ENCODE results near the gene DACH1. TPM values are rescaled to one million over a fixed set of nuclear protein-coding genes. Genes with fewer than 3 reads are reported as not detected.
A peak's percentile ranks its signal among the peaks of the same experiment; 100 is the strongest.

Gene DACH1
- total RNA-seq, 1 experiment from 2014 or later: not detected

DNA sequence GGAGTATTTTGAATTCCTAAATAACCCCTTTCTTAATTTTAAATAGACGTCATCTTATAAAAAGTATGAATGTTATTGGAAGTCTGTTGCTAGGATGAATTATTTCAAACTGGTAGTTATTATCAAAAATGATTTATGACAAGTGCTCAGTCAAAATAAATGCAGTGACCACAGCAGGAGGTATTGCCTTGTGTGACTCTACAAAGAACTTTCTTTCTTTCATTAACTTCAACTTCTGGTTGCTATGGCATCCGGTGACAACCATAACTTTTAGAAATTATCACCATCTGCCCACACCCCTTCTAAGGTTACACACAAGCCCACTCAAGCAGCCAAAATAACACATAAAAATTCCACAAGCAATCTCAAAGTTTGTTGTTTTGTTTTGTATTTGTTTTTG is 189.9 kb downstream of the DACH1 start (continued):
- TF ChIP-seq EGR1 (IDR thresholded peaks at IDR 0.05; ENCODE audit: low read depth) (no peak), ZFX (IDR thresholded peaks at IDR 0.05) (no peak), YY1 (IDR thresholded peaks at IDR 0.05; ENCODE audit: extremely low read depth, insufficient replicate concordance, low read depth, low read length) (no peak)
- TF ChIP-seq, protein P1, sequence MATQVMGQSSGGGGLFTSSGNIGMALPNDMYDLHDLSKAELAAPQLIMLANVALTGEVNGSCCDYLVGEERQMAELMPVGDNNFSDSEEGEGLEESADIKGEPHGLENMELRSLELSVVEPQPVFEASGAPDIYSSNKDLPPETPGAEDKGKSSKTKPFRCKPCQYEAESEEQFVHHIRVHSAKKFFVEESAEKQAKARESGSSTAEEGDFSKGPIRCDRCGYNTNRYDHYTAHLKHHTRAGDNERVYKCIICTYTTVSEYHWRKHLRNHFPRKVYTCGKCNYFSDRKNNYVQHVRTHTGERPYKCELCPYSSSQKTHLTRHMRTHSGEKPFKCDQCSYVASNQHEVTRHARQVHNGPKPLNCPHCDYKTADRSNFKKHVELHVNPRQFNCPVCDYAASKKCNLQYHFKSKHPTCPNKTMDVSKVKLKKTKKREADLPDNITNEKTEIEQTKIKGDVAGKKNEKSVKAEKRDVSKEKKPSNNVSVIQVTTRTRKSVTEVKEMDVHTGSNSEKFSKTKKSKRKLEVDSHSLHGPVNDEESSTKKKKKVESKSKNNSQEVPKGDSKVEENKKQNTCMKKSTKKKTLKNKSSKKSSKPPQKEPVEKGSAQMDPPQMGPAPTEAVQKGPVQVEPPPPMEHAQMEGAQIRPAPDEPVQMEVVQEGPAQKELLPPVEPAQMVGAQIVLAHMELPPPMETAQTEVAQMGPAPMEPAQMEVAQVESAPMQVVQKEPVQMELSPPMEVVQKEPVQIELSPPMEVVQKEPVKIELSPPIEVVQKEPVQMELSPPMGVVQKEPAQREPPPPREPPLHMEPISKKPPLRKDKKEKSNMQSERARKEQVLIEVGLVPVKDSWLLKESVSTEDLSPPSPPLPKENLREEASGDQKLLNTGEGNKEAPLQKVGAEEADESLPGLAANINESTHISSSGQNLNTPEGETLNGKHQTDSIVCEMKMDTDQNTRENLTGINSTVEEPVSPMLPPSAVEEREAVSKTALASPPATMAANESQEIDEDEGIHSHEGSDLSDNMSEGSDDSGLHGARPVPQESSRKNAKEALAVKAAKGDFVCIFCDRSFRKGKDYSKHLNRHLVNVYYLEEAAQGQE (IDR thresholded peaks at IDR 0.05; ENCODE audit: low read depth): no peak
- TF ChIP-seq, protein P2, sequence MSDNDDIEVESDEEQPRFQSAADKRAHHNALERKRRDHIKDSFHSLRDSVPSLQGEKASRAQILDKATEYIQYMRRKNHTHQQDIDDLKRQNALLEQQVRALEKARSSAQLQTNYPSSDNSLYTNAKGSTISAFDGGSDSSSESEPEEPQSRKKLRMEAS (IDR thresholded peaks at IDR 0.05): no peak
- TF ChIP-seq, protein P3, sequence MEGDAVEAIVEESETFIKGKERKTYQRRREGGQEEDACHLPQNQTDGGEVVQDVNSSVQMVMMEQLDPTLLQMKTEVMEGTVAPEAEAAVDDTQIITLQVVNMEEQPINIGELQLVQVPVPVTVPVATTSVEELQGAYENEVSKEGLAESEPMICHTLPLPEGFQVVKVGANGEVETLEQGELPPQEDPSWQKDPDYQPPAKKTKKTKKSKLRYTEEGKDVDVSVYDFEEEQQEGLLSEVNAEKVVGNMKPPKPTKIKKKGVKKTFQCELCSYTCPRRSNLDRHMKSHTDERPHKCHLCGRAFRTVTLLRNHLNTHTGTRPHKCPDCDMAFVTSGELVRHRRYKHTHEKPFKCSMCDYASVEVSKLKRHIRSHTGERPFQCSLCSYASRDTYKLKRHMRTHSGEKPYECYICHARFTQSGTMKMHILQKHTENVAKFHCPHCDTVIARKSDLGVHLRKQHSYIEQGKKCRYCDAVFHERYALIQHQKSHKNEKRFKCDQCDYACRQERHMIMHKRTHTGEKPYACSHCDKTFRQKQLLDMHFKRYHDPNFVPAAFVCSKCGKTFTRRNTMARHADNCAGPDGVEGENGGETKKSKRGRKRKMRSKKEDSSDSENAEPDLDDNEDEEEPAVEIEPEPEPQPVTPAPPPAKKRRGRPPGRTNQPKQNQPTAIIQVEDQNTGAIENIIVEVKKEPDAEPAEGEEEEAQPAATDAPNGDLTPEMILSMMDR (IDR thresholded peaks at IDR 0.05 in 2 of 3, conservative IDR thresholded peaks at IDR 0.05 in 1 of 3; ENCODE audit: borderline replicate concordance in 1 of 3, insufficient read depth in 1 of 3, low read depth in 2 of 3, low read length in 2 of 3): no peak

DNA sequence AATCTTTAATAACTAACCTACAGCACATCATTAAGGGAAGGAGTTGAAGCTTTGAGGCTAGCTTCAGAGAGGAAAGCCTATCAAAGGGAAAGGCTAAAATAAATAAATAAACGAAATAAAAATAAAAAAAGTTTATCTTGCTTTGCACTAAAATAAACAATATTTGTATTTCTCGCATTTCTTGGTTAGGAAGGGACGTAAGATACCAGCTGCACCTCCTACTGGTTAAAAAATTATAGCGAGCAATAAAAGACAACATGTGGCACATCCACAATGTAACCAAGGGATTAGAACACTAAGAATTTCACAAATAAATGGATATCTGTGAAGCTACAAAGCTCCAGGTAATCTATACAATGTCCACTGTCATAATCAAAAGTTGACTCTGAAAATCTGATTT is 194.5 kb downstream of the DACH1 start:
- intact Hi-C loops (cut with micrococcal nuclease): no loop called here
- DNase-seq (ENCODE audit: low read depth, low spot score): no peak

More for the DNA sequence above, 194.5 kb downstream of the DACH1 start:
- no peak overlapping the region for H3K4me2 ChIP-seq (ENCODE audit: low read length)
- ChIA-PET CTCF (no interaction called here), RAD21 (ENCODE audit: low non-redundant PET in 1 of 2, low total read pairs in 2 of 2, uncharacterized antibody in 2 of 2, unreplicated experiment in 2 of 2) (no interaction called here), POLR2A (no interaction called here)
- no peaks in the 10 kb centered on the region for H3K9me3 ChIP-seq (ENCODE audit: control insufficient read depth in 1 of 2, insufficient read depth in 1 of 2, low read depth in 1 of 2, low read length in 2 of 2)
- no peak for ATAC-seq
- H3K27me3 ChIP-seq (ENCODE audit: insufficient read depth, low read length): no peaks in the 10 kb centered on the region
- H3K9me2 ChIP-seq (ENCODE audit: insufficient read depth): no peaks in the 10 kb centered on the region
- BruUV-seq (replicated peaks): no TSS peak
- no peak for TF ChIP-seq EZH2 (IDR thresholded peaks at IDR 0.05)
- TF ChIP-seq SP1 (IDR thresholded peaks at IDR 0.05; ENCODE audit: low read depth): no peak
- TF ChIP-seq, protein P1 (IDR thresholded peaks at IDR 0.05; ENCODE audit: low read depth): no peak
- TF ChIP-seq ZNF274 (IDR thresholded peaks at IDR 0.05; ENCODE audit: low read depth, low read length): no peak
- no peak for TF ChIP-seq SIN3A (IDR thresholded peaks at IDR 0.05; ENCODE audit: low read depth)
- no peak for TF ChIP-seq EGR1 (IDR thresholded peaks at IDR 0.05; ENCODE audit: low read depth)
- TF ChIP-seq FOSL1 (IDR thresholded peaks at IDR 0.05; ENCODE audit: low read depth): no peak
- TF ChIP-seq, protein P3 (IDR thresholded peaks at IDR 0.05 in 2 of 3, conservative IDR thresholded peaks at IDR 0.05 in 1 of 3; ENCODE audit: borderline replicate concordance in 1 of 3, insufficient read depth in 1 of 3, low read depth in 2 of 3, low read length in 2 of 3): peak in 1 of 3 experiments; percentile 1; a peak in 1 of 6 replicates
- no peak overlapping the region for H3K9ac ChIP-seq (ENCODE audit: low read length)
- no peaks in the 10 kb centered on the region for H3K4me1 ChIP-seq (ENCODE audit: control insufficient read depth in 1 of 2, insufficient read depth in 2 of 2, low read length in 2 of 2)
- no peak overlapping the region for H3K27ac ChIP-seq (ENCODE audit: low read depth, low read length)
- H3K36me3 ChIP-seq (ENCODE audit: control insufficient read depth in 1 of 2, insufficient read depth in 2 of 2, low read length in 2 of 2): no peaks in the 10 kb centered on the region
- no peaks in the 10 kb centered on the region for H4K20me1 ChIP-seq (ENCODE audit: insufficient read depth)
- H2AFZ ChIP-seq (ENCODE audit: low read depth, low read length, poor library complexity, severe bottlenecking): no peak overlapping the region
- no peaks in the 10 kb centered on the region for H3K79me2 ChIP-seq (ENCODE audit: insufficient read depth, low read length)
- H3K4me3 ChIP-seq (replicated peaks in 1 of 2; ENCODE audit: low read depth in 1 of 2, low read length in 2 of 2): no peak overlapping the region

All from HCT116 (cell line).